T-helper 2 cell treated with Interferon-gamma antibody and Interleukin-4, amounts not matched to agents 5 μg/mL and 100 μg/mL, for 36 hours (primary cell): ENCODE measurements around the gene KCNIP4.

Experiments used
- DNase-seq: peaks from one replicate; pipeline ENCODE4 v3.0.0; 2021; ENCODE audit warnings: low spot score
- H3K27ac Mint-ChIP-seq: one replicate; pipeline ENCODE4 v1.8.0; 2021; ENCODE audit warnings: mild to moderate bottlenecking, mixed read lengths
- H3K27me3 Mint-ChIP-seq: one replicate; pipeline ENCODE4 v1.8.0; 2021; ENCODE audit warnings: low read depth, mixed read lengths
- H3K36me3 Mint-ChIP-seq: one replicate; pipeline ENCODE4 v1.8.0; 2021; ENCODE audit warnings: low read depth, mixed read lengths
- H3K4me1 Mint-ChIP-seq: one replicate; pipeline ENCODE4 v1.8.0; 2021; ENCODE audit warnings: low read depth, mixed read lengths
- H3K4me3 Mint-ChIP-seq: one replicate; pipeline ENCODE4 v1.8.0; 2022; ENCODE audit warnings: mild to moderate bottlenecking, moderate library complexity, mixed read lengths
- H3K9me3 Mint-ChIP-seq: one replicate; pipeline ENCODE4 v1.8.0; 2021; ENCODE audit warnings: mixed read lengths

The KCNIP4 gene

DNA sequence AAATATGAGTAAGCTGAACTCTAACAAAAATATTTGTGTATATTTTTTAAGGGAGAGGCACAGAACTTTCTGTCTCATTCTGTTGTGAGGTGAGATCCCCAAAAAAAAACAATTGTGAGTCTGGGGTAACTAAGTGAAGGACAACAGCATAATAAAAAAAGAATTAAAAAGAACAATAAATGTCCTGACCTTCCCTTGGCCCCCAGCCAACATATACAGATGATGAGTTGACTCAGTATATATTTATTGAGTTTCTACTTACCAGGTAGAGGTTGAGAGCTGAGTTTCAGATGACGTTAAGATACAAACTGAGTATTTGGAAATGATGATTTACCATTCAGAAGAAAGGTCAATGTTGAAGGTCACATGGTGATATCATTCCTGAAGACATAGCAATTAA lies 239.5 kb downstream of the KCNIP4 start:
- Mint-ChIP-seq H3K4me1 (no peaks in the 10 kb centered on the region), H3K27me3 (no peaks in the 10 kb centered on the region), H3K9me3 (no peaks in the 10 kb centered on the region), H3K27ac (no peak overlapping the region), H3K4me3 (no peak overlapping the region), H3K36me3 (no peaks in the 10 kb centered on the region)
- DNase-seq = no peak

DNA sequence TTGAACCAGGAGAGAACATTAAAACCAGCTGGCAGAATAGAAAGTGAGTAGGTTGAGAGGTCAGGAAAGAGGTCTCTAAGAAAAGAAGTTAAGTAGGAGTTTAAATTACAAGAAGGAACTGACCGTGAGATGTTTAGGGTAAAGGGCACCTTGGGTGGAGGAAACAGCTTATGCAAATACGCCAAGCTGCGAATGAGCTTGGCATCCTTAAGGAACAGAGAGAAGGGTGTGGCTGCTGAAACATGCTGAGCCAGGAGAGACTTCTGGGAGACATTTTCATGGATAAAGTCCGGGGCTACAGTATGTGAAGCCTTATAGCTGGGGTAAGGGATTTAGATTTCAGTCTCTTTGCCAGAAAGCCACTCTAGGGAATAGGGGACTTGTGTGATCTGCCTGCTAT lies 249.1 kb downstream of the KCNIP4 start:
- Mint-ChIP-seq H3K9me3 (no peaks in the 10 kb centered on the region), H3K27me3 (no peaks in the 10 kb centered on the region), H3K4me3 (no peak overlapping the region), H3K4me1 (no peaks in the 10 kb centered on the region), H3K27ac (no peak overlapping the region), H3K36me3 (no peaks in the 10 kb centered on the region)
- no peak for DNase-seq

DNA sequence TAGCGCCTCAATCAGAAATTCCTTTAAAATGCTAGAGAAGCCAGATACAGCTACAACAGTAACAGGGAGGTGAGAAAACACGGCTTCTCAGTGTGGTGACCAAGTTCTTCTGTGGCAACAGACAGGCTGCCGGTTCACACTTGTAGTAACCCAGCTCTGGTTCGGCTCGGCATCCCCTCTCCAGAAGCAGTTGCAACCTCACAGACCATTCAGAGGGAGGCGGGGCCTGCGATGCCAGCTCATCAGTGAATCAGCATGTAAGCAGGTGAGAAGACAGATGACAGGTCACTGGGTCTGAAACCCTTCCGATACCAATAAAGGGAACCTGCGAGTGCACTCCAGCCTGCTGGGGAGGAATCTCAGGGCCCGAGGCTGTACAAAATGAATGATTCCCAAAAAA lies 251.0 kb downstream of the KCNIP4 start:
- Mint-ChIP-seq H3K4me1 (no peaks in the 10 kb centered on the region), H3K36me3 (no peaks in the 10 kb centered on the region), H3K4me3 (no peak overlapping the region), H3K27ac (no peak overlapping the region), H3K9me3 (no peaks in the 10 kb centered on the region), H3K27me3 (no peaks in the 10 kb centered on the region)
- no peak for DNase-seq

DNA sequence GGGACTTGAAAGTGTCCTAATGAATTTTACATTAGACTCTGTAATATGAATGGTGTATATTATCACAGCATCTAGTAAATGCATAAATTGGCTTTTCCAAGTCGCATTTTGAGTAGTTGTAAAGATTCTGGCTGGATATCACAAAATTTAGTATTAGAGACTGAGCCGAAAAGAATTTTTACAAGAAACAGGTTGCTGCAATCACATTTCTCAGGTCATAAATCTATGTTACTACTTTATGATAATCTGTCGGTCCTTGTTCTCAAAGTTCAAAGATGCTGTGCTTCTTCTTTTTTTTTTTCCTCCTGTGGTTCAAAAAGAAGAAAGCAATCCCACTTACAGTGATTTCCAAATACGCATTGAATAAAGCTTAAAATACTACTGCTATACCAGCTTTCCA lies 253.4 kb downstream of the KCNIP4 start:
- Mint-ChIP-seq H3K4me3 (no peak overlapping the region), H3K27me3 (no peaks in the 10 kb centered on the region), H3K36me3 (no peaks in the 10 kb centered on the region), H3K27ac (no peak overlapping the region), H3K4me1 (no peaks in the 10 kb centered on the region), H3K9me3 (no peaks in the 10 kb centered on the region)
- no peak for DNase-seq

DNA sequence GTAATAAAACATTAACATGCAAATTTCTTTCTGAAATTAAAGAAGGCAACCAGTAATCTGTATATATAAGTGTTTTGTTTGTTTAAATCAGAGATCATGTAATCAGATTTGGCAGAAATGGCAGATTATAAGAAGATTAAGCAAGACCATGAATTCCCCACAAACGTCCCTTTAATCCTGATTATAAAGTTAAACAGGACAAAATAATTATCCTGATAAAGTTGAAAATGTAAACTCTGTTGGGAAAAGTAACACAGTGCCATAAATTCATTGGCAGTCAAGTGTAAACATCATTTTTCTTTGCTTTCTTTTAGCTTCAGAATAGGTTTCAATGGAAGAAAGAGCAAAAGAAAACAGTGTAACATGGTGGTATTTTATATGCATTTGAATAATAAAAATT lies 256.3 kb downstream of the KCNIP4 start:
- no peak overlapping the region for H3K4me3 Mint-ChIP-seq
- H3K27me3 Mint-ChIP-seq = no peaks in the 10 kb centered on the region
- H3K27ac Mint-ChIP-seq = no peak overlapping the region
- no peak for DNase-seq
- no peaks in the 10 kb centered on the region for H3K9me3 Mint-ChIP-seq
- H3K36me3 Mint-ChIP-seq = no peaks in the 10 kb centered on the region
- no peaks in the 10 kb centered on the region for H3K4me1 Mint-ChIP-seq

DNA sequence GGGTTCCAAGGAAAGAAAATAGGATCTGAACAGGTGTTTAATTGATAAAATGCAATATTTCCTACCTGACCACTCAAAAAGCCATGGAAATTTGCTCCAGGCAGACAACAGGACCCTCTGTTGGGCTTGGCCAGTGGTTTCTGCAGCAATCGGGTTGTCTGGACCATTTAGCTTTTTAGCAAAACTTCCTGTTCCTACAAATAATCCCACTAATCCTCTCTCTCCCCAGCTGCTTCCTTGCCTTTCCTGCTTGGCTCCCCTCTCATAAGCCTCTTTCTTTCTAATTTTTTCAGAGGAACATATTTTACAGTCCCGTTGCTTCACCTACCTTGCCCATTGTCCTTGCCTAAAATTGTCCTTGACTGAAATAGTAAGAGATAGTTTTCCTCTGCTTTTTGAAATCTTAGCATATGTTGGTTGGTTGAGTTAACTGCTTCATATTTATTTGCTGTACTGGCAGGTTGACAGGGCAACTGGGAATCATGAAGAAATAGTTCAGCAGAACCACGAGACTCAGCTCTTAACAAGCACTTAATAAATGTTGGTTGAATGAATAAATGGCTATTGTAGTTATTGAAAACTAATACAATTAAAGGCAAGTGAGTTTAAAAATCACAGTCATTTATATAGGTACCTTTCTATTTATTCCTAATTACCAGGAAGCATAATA lies 259.8 kb downstream of the KCNIP4 start:
- DNase-seq = no peak
- H3K27ac Mint-ChIP-seq = no peak overlapping the region
- no peaks in the 10 kb centered on the region for H3K27me3 Mint-ChIP-seq
- no peaks in the 10 kb centered on the region for H3K4me1 Mint-ChIP-seq
- no peak overlapping the region for H3K4me3 Mint-ChIP-seq
- H3K36me3 Mint-ChIP-seq = no peaks in the 10 kb centered on the region
- peaks cover 3% of the 10 kb centered on the region for H3K9me3 Mint-ChIP-seq

DNA sequence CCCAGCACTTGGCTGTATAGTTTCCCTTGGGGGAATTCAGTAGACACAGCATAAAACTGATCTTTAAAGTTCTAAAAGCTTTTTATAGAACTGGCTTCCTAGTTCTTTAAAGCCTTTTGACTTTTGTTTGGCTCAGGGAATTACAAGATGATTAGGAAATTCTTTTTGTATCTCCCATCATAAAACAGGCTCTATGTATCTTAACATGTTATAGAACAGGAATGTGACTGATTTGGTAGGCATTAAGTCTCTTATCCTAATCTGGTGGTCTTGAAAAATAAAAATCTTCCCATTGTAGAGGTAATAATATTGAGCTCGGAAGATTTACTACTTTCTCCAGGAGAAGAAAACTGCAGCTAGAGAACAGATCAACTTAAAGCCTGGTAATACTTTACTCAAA lies 262.7 kb downstream of the KCNIP4 start:
- no peaks in the 10 kb centered on the region for H3K36me3 Mint-ChIP-seq

DNA sequence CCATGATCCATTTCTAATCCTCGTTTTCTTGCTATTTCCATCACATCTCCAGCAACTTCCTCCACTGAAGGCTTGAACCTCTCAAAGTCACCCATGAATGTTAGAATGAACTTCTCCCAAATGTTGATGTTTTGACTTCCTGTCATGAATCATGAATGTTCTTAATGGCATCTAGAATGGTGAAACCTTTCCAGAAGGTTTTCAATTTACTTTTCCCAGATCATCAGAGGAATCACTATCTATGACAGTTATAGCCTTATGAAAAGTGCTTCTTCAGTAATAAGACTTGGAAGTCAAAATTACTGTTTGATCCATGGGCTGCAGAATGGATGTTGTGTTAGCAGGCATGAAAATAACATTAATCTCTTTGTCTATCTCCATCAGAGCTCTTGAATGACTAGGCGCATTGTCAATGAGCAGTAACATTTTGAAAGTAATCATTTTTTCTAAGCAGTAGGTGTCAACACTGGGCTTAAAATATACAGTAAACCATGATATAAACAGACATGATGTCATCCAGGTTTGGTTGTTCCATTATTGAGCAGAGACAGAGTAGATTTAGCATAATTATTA lies 268.2 kb downstream of the KCNIP4 start:
- no peaks in the 10 kb centered on the region for H3K36me3 Mint-ChIP-seq
- H3K27ac Mint-ChIP-seq = no peak overlapping the region
- no peaks in the 10 kb centered on the region for H3K9me3 Mint-ChIP-seq
- no peaks in the 10 kb centered on the region for H3K4me1 Mint-ChIP-seq
- H3K27me3 Mint-ChIP-seq = no peaks in the 10 kb centered on the region
- DNase-seq = no peak
- H3K4me3 Mint-ChIP-seq = no peak overlapping the region

More for the DNA sequence above, 262.7 kb downstream of the KCNIP4 start:
- no peak overlapping the region for H3K27ac Mint-ChIP-seq
- no peak for DNase-seq
- no peaks in the 10 kb centered on the region for H3K4me1 Mint-ChIP-seq
- no peak overlapping the region for H3K4me3 Mint-ChIP-seq
- H3K27me3 Mint-ChIP-seq = no peaks in the 10 kb centered on the region
- peaks cover 3% of the 10 kb centered on the region for H3K9me3 Mint-ChIP-seq

DNA sequence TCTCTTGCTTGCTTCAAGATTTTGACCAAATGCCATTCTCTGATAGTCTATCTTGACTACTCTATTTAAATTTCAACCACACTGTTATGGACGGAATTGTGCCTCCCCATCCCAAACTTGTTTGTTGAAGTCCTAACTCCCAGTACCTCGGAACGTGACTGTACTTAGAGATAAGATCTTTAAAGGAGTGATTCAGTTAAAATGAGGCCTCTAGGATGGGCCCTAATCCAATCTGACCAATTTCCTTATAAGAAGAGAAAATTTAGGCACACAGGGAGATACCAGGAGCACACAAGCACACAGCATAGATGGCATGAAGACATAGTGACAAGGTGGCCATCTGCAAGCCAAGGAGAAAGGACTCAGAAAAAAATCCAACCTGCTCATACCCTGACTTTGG lies 269.9 kb downstream of the KCNIP4 start:
- Mint-ChIP-seq H3K4me1 (no peaks in the 10 kb centered on the region), H3K27ac (no peak overlapping the region), H3K36me3 (no peaks in the 10 kb centered on the region), H3K27me3 (no peaks in the 10 kb centered on the region), H3K4me3 (no peak overlapping the region), H3K9me3 (no peaks in the 10 kb centered on the region)
- no peak for DNase-seq

DNA sequence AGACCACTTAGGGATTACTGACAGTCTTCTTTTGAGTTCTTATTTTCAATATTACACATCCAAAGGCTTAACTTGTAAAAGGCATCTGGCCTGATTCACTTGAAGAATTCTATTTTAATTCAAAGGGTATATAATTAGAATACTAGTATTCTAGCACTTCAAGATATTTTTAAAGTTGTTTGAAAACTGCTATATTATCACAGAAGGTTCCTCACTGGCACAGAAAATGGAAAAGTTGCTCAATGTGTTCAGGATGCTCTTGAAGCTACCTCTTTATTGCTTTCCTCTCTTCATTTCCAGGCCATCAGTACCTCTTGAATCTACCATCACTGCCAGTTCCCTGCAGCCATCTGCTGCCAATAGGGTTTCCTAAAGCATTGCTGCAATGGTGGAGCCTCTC lies 271.4 kb downstream of the KCNIP4 start:
- H3K4me3 Mint-ChIP-seq = no peak overlapping the region
- H3K4me1 Mint-ChIP-seq = no peaks in the 10 kb centered on the region
- H3K27ac Mint-ChIP-seq = no peak overlapping the region
- no peaks in the 10 kb centered on the region for H3K9me3 Mint-ChIP-seq
- no peak for DNase-seq
- no peaks in the 10 kb centered on the region for H3K36me3 Mint-ChIP-seq
- H3K27me3 Mint-ChIP-seq = no peaks in the 10 kb centered on the region

DNA sequence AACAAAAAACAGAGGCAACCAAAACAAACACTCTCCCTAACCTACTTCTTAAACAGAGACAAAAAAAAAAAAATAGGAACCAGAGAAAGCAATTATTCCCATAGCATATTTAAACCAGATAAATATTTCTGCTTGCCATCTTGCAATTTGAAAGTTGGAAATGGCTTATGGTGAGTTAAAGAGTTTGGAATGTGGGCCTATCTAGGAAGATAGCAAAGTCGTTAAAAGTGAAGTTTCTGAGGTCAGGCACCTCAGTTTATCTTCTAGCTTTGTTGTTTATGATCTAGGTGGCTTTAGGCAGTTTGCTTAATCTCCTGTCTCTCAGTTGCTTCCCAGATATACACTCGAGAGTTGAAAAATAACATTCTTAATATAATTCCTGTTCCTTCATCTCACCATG lies 284.2 kb downstream of the KCNIP4 start:
- no peaks in the 10 kb centered on the region for H3K27me3 Mint-ChIP-seq
- H3K36me3 Mint-ChIP-seq = no peaks in the 10 kb centered on the region
- no peak overlapping the region for H3K27ac Mint-ChIP-seq
- peaks cover 5% of the 10 kb centered on the region for H3K9me3 Mint-ChIP-seq
- no peak overlapping the region for H3K4me3 Mint-ChIP-seq
- H3K4me1 Mint-ChIP-seq = no peaks in the 10 kb centered on the region
- no peak for DNase-seq

DNA sequence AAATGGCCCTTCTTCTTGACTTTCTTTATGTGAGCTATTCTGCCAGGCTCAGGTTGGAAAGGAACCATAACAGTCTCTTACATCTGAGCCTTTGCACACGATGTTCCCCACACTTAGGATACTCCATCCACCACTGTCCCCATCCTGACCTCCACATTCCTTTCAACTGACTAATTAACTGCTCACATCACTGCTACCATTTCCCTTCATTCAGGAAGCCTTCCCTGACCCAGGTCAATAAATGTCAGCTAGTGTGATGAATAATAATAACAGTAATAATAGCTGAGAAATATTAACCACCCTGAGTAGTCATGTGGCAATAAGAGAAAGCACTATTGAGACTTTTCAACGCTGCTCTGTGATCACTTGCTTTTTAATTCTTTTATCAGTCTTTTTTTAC lies 291.7 kb downstream of the KCNIP4 start:
- Mint-ChIP-seq H3K27me3 (no peaks in the 10 kb centered on the region), H3K9me3 (no peaks in the 10 kb centered on the region), H3K36me3 (no peaks in the 10 kb centered on the region), H3K4me3 (no peak overlapping the region), H3K27ac (no peak overlapping the region), H3K4me1 (no peaks in the 10 kb centered on the region)
- DNase-seq = no peak

DNA sequence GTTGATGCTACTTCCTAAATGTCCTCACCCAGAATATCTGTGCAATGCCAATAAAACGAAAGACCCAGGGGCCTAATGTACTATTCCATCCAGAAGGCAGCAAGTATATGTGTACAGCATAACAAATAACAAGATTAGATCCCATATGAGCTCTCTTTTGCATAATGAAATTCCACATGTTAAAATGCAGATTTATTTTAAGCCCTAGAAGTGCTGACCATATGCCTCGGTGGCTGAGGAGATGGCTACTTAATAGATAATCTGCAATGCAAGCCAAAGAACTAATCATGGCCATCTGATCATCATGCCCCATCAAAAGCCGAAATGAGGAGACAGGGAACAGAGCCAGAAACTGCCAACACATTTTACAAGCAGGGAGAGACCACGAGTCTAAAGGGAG lies 293.5 kb downstream of the KCNIP4 start:
- no peak for DNase-seq
- Mint-ChIP-seq H3K36me3 (no peaks in the 10 kb centered on the region), H3K9me3 (no peaks in the 10 kb centered on the region), H3K4me1 (no peaks in the 10 kb centered on the region), H3K27me3 (no peaks in the 10 kb centered on the region), H3K27ac (no peak overlapping the region), H3K4me3 (no peak overlapping the region)

DNA sequence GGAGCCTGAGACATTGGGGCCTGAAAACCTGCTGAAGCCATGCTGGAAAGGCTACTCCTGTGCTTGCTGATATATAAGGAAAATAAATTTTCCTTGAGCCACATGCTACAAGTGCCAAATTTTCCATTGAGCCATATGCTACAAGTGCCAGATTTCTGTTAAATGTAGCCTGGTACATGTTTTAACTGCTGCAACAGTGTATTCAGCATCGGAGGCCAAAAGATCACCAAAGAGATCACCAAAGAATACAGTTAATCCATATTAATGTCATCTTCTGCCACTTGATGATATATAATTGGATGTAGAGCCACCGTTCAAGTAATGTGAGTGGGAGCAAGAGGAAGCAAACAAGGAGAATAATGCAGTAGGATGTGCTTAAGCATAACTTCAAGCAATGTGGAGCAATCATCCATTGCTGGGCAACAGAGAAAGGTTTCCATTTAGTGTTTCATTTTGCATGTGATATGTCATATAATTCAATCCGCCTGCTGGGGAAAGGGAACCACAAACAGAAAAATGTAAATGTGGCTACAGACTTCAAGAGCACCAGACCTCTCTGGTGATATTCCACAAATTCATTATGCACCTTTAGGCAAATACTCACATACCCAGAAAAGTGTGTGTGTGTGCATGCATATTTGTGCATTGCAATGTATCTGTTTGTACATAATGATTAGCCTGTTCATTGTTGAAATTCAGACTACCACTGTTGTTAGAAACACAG lies 295.9 kb downstream of the KCNIP4 start:
- no peaks in the 10 kb centered on the region for H3K36me3 Mint-ChIP-seq
- no peak for DNase-seq
- no peaks in the 10 kb centered on the region for H3K4me1 Mint-ChIP-seq
- no peak overlapping the region for H3K4me3 Mint-ChIP-seq
- no peaks in the 10 kb centered on the region for H3K27me3 Mint-ChIP-seq
- no peak overlapping the region for H3K27ac Mint-ChIP-seq
- no peaks in the 10 kb centered on the region for H3K9me3 Mint-ChIP-seq
